ENCODE measurements around the gene DNAAF5.

DNAAF5 gene

DNA sequence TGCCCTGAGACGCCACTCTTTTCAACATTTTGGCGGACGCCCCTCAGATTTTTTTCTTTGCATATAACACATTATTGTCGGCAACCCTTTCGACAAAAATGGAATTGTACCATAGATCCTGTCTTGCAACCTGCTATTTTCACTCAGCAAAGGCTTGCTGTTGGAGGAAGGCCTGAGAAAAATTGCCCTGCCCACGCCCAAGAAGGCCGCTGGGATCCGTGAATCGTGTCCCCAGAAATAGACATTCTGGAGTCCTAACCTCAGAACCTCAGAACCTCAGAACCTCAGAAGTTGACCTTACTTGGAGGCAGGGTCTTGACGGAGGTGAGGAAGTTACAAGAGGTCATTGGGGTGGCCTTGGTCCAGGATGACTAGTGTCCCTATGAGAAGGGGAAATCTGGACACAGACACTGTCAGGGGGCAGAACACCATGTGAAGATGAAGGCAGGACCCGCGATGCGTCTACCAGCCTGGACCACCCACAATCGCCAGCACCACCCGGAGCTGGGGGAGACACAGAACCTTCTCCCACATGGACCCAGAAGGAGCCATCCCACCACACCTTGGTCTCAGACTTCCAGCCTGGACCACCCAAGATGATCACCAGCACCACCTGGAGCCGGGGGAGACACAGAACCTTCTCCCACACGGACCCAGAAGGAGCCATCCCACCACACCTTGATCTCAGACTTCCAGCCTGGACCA is 19.1 kb upstream of the DNAAF5 start:
- no peak for DNase-seq (ENCODE audit: low read depth)

DNA sequence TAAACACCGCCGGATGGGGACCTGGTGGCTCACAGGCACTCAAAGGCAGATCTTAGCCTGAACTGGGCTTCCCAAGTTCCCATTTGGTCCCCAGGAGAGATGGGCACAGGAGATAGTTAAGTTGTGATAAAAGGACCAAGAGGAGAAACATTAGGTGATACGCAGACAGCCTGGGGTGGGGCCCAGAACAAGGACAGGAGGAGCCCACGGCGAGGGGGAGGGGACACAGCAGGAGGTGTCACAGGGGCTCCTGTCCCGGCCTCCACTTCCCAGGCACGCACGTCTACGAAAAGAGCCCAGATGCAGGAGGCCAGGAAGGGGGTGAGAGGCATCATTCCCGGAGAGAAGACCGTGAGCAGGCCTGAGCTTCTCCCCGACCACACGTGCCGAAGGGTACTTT is 16.3 kb upstream of the DNAAF5 start:
- DNase-seq (ENCODE audit: low read depth), result no peak

DNA sequence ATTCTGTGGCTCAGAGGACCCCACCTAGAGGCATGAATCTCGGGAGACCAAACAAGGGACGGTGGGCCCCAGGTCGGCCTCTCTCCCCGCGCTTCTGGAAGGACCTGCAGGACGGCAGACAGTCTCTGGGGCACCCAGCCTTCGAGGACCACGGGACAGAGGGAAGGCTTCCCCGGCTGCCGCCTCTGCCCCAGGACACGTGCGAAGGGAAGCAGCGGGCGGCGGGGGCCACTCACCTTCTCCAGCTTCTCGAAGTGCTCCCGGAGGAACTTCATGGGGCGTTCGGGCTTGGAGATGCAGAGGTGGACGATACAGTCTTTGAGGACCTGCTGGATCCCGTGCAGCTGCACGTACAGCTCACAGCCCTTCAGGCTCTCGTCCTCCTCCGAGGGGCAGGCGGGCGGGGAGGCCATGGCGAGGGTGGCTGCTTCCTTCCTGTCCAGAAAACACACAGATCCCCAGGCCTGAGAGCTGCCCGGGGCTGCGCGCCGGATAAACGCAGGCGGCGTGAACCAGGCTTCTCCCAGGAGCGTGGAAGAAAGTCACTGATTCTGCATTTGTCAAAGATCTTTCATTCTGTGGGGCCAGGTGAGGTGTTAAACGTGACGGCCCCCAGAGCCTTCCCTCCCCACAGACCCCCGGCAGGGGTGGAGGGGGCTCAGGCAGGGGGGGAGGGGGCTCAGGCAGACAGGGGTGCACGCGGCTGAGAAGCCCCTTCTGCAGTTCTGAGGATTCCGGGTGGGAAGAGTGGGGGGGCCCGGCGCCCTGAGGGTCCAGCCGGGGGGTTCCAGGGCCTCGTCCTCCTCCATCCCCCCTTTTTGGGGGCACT is 15.2 kb upstream of the DNAAF5 start:
- DNase-seq (ENCODE audit: low read depth), result no peak

DNA sequence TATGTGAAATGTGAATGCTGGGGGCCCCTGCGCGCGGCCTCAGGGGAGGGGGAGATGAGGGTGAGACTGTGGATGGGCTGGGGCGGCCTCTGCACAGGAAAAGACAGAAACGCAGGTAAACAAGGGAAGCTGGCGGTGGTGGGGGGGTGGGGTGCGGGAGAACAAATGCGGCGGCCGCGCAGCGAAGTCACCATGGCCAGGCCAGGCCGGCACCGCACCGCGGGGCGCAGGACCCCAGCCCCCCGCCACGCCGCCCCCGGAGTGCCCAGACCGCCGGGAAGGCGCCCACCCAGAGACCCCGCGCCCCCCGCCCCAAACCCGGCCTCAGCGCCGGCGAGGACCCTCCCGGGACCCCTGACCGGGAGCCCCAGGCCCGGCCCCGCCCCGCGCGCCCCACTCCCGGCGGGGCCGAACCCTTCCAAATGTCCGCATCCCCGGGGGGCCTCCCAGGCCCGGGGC is 14.5 kb upstream of the DNAAF5 start:
- DNase-seq (ENCODE audit: low read depth), result no peak

DNA sequence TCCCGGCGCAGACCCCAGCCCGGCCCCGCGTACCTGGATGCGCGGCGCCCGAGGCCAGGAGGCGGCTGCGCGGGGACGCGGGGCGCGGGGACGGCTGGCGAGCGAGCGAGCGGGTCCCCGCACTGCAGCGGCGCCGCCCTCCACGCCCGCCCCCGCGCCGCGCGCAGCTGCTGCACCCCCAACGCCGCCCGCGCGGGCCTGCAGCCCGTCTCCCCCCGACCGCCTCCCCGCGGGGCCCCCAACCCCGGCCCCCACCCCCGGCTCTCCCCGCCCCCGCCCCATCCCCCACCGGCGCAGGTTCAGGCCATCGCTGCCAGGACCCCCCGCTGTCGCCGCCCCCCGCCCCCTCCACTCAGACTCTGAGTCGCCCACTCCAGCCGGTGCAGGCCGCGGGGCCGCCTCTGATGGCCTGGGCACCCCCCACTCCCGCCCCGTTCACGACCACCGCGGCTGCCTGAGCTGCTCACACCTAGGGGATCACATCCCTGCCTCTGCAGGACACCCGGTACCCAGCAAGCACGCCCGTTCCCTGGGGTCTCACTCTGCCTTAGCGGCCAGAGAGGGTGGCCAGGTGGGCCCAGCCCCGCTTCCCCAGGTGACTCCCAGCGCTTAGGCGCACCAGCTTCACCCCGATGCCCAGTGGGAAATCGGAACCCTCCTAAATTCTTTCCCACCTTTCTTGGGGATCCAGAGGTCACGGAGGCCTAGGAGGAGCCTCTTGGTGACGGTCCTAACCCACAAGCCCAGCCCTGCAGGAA is 13.9 kb upstream of the DNAAF5 start:
- DNase-seq (ENCODE audit: low read depth), result no peak

DNA sequence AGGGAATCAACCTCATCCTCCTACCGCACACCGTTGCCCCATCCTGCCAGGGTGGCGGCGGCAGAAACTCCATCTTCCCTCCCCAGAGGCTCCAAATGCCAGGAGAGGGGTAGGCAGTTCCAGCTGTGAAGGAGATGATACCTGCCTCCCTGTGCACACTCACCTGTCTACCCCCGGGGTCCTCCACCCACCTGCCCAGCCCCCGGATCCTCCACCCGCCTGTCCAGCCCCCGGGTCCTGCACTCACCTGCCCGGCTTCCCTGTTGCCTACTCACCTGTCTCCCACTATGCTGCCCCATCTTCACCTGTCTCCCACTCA is 13.4 kb upstream of the DNAAF5 start:
- no peak for DNase-seq (ENCODE audit: low read depth)

DNA sequence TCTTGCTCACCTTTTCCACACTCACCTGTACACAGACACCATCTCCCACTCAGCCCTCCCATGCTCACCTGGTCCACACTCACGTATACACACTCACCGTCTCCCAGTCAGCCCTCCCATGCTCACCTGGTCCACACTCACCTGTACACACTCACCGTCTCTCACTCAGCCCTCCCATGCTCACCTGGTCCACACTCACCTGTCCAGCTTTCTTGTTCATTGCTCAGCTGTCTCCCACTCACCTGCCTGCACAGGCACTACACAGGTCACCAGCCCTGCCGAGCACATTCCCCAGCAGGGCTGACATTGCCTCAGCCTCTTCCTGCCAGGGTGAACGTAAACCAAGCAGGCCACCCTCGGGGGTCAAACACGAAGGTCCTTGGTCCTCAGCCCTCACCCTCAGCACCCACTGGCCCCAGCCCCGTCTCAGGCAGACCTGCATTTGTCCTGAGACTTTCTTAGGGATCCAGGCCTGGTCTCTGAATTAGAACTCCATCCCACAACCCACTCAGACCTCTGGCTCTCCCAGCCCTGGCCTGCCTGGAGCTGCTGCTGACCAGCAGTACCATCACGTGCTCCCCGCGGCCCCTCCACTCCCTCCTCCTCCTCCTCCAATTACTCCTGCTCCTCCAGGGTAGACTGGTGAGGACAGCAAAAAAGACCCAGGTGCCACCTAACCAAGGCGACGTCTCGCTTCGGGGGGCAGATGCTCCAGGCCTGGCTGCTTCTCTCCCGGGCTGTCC is 12.8 kb upstream of the DNAAF5 start:
- DNase-seq (ENCODE audit: low read depth), result no peak

DNA sequence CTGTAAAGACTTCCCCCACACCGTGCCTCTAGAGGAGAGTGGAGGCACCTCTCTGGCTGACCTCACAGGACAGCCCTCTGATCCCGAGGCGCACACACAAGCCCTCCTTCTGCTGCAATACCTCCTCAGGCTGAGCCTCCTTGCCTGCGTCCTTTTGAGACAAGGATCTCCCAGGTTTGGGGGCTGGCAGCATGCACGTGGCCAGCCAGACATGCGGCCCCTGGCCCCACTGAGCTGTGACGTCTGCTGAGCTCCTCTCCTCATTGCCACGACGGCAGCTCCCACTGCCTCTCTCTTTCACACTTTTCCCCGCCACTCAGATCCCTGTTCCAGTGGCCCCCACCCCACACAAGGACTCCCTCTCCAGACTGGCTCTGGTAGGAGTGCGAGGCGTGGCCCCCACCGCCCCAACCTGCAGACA is 12.2 kb upstream of the DNAAF5 start:
- DNase-seq (ENCODE audit: low read depth), result no peak

DNA sequence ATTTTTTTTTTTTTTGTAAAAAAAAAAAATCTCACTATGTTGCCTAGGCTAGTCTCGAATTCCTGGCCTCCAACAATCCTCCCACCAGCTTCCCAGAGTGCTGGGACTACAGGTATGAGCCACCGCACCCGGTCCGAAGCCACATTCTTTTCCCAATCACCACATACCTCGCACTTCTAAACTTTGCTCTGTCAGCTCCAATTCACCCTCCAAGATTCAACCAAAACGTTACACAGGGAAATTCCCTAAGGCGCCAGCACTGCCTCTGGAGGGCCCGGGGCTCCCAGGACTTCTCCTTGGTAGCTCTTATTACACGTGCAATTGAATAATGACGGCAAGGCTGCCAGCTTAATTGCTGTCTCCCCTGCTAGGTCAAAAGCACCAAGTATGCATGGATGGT is 10.3 kb upstream of the DNAAF5 start:
- no peak for DNase-seq (ENCODE audit: low read depth)

DNA sequence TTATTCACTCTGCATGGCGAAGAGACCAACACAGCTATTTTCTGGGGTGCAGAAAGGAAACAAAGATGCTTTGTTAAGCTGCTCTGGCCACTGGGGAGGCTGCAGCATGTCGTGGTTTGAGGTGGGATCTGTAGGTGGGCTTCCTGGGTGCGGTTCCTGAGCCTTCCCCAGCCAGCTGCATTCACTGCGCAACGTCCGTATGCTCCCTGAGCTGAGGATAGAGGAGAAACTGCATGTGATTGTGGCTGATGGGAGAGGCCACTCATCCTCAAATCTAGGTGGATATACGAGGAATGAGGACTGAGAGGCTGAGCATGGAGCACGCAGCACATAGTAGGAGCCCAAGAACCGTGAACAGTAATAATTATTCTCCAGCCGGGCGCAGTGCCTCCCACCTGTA is 9.9 kb upstream of the DNAAF5 start:
- DNase-seq (ENCODE audit: low read depth), result no peak

DNA sequence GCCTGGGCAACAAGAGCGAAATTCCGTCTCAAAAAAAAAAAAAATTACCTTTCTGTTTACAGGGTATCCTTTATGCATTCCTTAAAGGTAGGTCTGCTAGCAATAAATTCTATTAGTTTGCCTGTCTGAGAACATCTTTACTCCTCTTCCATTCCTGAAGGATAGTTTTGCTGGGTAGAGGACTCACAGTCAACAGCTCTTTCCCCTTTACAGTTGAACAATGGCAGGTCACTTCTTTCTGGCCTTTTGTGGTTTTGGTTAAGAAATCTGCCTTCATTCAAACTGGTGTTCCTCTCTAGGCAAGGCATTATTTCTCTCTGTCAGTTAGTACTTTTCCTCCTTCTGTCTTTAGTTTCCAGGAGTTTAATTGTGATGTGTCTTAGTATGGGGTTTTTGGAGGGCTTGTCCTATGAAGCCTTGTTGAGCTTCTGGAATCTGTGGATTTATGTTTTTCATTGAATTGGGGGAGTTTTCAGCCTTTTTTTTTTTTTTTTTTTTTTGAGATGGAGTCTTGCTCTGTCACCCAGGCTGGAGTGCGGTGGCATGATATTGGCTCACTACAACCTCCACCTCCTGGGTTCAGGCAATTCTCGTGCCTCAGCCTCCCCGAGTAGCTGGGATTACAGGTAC is 4.8 kb upstream of the DNAAF5 start:
- DNase-seq (ENCODE audit: low read depth), result no peak

DNA sequence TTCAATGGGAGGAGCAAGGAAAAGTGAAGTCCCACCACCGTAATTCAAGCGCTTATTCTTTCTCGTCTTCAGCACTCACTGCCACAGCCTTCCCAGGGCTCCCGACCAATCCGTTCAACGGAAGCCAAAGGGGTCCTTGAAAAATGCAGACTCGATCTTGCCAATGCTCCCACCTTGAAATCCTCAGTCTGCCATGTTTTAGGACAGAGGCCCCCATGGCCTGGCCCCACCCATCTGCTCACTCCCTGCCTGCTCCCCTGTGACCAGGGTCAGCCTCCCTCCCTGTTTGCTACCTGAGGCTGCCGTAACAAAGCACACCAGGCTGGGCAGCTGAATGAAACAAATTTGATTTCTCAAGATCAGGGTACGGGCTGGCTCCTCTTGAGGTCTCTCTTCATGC is 3.0 kb upstream of the DNAAF5 start:
- no peak for DNase-seq (ENCODE audit: low read depth)

DNA sequence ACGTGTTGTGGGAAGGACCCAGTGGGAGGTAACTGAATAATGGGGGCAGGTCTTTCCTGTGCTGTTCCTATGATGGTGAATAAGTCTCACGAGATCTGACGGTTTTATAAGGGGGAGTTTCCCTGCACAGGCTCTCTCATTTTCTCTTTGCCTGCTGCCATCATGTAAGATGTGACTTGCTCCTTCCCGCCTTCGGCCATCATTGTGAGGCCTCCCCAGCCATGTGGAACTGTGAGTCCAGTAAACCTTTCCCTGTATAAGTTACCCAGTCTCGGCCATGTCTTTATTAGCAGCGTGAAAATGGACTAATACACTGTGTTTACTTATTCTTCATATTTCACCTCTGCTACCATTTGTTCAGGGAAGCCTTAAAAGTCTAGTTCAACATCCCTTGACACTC is 2.2 kb upstream of the DNAAF5 start:
- no peak for DNase-seq (ENCODE audit: low read depth)

DNA sequence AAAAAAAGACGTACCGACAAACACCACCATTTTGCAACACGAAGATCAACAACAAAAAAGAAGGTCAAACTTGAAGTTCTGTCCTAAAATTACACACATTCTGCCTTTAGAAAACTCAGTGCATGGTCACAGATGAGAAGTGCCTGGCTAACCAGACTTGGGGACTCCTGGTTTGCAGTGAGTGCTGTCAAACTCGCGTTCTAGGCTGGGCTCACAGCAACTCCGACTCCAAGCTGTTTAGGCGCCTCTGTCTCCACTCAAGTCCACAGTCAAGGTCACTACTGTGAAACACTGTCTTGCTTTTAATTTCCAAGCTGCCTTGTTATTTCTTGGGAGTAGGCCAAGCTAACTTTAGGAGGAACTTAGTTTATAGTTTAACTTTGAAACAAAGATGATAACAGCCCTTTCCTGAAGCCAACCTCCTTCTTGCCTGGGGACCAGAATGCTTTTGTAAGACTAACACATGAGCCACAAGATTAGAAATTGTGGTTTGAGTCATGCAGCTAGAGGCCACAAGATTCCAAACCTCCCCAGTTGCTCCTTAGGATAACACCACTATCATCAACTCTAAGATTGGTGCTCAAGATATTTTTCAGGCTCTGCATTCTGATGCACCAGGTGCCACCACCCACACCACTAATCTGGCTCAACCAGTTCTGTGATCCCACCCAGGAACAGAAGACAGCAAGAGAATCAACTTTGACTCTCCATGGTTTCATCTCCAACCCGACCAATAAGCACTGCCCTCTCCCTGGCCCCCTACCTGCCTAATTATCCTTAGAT is 1.1 kb upstream of the DNAAF5 start:
- DNase-seq (ENCODE audit: low read depth), result no peak

DNA sequence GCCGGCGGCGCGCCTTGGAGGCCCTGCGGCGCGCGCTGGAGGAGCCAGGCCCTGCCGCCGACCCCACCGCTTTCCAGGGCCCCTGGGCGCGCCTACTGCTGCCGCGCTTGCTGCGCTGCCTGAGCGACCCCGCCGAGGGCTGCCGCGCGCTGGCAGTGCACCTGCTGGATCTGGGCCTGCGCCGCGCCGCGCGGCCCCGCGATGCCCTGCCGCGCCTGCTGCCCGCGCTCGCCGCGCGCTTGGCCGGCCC is 280 bp downstream of the DNAAF5 start:
- no peak for DNase-seq (ENCODE audit: low read depth)

DNA sequence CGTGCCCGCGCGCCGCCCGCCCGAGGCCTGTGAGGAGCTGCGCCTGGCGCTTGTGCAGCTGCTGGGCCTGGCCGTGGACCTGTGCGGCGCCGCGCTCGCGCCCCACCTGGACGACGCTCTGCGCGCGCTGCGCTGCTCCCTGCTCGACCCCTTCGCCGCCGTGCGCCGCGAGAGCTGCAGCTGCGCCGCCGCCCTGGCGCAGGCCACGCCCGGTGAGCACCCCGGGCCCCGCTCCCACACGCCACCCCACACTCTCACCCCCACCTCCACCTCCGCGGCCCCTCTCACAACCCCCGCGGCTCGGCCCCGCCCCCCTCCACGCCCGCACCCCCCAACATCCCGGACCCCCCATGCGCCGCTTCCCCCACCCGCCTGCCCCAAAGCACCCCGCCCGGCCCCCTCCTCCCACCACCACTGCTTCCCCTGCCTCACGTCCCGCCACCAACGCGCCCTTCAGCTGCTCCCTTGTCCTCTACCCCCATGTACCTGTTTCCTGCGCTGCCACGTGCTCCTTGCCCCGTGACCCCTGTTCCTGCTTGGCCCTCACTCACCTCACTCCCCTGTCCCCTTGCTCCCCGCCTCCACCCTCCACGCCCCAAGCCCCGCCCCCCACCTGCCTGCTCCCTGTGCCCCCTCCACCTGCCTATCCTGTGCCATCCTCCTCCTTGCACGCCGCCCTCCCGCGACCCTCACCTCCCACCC is 756 bp downstream of the DNAAF5 start, which contains the start of gene PRKAR1B:
TSS of gene PRKAR1B (minus strand) at position 178 of the 702 bp plus-strand sequence. CDS start 15,776 bp downstream, outside the sequence.
- DNase-seq (ENCODE audit: low read depth), result peak; percentile 44

DNA sequence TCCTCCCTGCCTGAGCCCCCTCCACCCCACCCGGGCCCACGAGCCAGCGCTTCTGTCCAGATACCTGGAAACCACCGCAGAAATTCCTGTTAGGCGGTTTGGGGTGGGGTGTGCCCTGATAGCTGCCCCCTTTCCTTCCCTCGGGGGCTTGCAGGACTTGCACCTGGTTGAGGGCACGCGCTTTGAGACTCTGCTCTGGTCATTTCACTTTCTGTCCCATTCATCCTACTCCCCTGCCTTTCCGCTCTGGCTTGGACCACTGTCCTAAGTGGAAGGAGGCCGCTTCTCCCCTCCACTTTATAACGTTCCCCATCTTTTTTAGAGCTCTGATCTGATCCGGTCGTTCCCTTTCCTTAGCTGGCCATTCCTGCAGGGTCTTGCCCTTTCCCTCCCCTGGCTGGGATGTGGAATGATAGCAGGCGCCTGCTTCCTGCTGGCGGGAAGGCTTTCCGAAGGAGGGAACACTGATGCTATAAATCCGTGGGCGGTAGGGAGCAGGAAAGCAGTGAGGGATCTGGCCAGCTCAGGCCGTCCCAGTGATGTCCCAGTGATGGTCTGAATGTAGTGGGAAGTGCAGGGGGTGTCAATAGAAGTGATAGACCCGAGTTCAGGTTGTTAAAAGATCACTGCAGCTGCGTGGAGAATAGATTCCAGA is 1.4 kb downstream of the DNAAF5 start:
- DNase-seq (ENCODE audit: low read depth), result no peak

DNA sequence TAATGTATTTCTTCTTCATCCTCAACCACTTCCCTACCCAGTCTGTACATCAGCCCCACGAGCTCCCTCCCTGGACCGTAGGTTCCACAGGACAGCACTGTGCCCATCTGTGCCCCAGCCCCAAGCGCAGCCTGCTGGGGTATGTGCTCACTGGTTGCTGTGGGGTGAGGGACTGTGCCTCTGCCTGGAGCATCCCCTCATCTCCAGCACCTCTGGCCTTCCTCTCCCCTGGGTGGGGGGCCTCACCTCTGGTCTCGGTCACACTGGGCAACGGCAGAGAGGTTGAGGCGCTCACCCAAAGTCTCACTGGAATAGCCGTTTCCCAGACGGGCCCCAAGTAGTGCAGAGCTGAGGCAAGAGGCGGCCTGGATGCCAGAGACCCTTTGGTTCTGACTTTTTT is 2.1 kb downstream of the DNAAF5 start:
- DNase-seq (ENCODE audit: low read depth), result no peak

DNA sequence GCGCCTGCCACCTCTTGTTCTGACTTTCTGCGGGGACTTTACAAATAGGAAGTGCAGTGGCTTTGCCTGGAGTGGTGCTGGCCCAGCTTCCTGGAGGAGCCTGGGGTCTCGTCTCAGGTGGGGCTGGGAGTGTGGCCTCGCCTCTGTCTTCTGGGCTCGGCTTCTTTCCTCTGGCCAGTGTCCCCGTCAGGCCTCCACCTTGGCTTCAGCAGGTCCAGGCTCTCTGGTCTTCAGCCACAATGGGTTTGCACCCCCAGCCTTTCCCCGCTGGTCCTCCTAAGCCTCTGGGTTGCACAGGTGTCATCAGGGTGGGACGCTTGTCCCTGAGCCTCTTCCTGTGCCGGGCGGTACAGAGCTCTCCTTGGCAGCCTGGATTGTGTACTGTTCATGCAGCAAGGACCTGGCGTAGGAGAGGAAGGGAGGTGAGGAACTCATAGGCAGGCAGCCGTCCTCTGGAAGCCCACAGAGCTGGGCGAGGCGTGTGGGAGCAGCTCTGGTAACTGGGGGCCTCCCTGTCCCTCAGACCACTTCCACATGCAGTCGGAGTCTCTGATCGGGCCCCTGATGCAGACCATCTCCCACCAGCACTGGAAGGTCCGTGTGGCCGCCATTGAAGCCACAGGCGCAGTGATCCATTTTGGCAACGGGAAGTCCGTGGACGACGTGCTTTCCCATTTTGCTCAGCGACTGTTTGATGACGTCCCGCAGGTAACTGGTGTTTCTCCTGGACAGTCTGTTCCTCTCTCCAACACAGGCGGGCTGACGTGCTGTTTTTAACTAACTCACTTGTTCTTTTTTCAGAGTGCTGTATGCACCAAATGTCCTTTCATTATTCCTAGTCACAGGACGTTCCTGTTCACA is 2.9 kb downstream of the DNAAF5 start:
- DNase-seq (ENCODE audit: low read depth), result no peak

Data from activated T-cell treated with anti-CD3 and anti-CD28 coated beads for 48 hours (primary cell).